HEK293 (cell line): Measurements from ENCODE around the gene COPG1.

Experiments
- GLI4 ChIP-seq: fragments of 450-650 bp; formaldehyde crosslinking; IDR thresholded peaks from 2 replicates; pipeline ENCODE4 v1.5.1; 2016; ENCODE audit warnings: missing biosample characterization, missing genetic modification characterization
- WT1 ChIP-seq: fragments of 450-650 bp; formaldehyde crosslinking; IDR thresholded peaks from 2 replicates; pipeline ENCODE4 v1.5.1; 2016; ENCODE audit warnings: missing biosample characterization, missing genetic modification characterization
- ZNF121 ChIP-seq: fragments of 450-650 bp; formaldehyde crosslinking; IDR thresholded peaks from 2 replicates; pipeline ENCODE4 v1.5.1; 2016; ENCODE audit warnings: missing biosample characterization, missing genetic modification characterization
- TF ChIP-seq, protein P1 (sequence below): fragments of 450-650 bp; formaldehyde crosslinking; IDR thresholded peaks from 2 replicates; pipeline ENCODE4 v1.5.1; 2016; ENCODE audit warnings: missing biosample characterization, missing genetic modification characterization
- TF ChIP-seq, protein P2 (sequence below): sonication (generic); formaldehyde crosslinking; IDR thresholded peaks from 2 replicates; pipeline ENCODE4 v1.8.1; 2022; ENCODE audit warnings: mild to moderate bottlenecking, moderate library complexity, missing genetic modification reagents

DNA sequence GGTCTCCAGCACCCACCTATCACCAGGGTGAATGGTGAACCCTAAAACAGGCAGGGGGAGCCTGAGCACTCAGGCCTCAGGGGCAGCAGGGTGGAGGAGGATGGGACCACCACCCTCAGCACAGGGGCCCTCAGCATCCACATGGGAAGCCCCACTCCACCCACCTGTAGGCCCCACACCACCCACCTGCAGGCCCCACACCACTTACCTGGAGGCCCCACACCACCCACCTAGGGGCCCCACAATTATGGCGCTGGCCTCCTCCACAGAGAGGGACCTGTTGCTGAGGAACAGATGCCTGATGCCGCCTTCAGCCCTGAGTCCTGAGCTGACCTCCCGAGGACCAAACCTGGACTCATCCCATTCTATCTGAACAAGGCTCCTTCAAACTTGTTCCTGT, 76.0 kb downstream of the COPG1 start:
- TF ChIP-seq, protein P1, sequence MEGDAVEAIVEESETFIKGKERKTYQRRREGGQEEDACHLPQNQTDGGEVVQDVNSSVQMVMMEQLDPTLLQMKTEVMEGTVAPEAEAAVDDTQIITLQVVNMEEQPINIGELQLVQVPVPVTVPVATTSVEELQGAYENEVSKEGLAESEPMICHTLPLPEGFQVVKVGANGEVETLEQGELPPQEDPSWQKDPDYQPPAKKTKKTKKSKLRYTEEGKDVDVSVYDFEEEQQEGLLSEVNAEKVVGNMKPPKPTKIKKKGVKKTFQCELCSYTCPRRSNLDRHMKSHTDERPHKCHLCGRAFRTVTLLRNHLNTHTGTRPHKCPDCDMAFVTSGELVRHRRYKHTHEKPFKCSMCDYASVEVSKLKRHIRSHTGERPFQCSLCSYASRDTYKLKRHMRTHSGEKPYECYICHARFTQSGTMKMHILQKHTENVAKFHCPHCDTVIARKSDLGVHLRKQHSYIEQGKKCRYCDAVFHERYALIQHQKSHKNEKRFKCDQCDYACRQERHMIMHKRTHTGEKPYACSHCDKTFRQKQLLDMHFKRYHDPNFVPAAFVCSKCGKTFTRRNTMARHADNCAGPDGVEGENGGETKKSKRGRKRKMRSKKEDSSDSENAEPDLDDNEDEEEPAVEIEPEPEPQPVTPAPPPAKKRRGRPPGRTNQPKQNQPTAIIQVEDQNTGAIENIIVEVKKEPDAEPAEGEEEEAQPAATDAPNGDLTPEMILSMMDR (tag by site-specific recombination): no peak
- TF ChIP-seq GLI4 (tag by site-specific recombination) (no peak), WT1 (tag by site-specific recombination) (no peak), ZNF121 (no peak)
- TF ChIP-seq, protein P2, sequence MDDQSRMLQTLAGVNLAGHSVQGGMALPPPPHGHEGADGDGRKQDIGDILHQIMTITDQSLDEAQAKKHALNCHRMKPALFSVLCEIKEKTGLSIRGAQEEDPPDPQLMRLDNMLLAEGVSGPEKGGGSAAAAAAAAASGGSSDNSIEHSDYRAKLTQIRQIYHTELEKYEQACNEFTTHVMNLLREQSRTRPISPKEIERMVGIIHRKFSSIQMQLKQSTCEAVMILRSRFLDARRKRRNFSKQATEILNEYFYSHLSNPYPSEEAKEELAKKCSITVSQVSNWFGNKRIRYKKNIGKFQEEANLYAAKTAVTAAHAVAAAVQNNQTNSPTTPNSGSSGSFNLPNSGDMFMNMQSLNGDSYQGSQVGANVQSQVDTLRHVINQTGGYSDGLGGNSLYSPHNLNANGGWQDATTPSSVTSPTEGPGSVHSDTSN (CRISPR knock-in tag): no peak
